ENCODE results near the gene ITFG2. TPM values are rescaled to one million over a fixed set of nuclear protein-coding genes. Genes with fewer than 3 reads are reported as not detected.

Gene ITFG2
- total and polyA plus RNA-seq, 2 of the 13 experiments (the other 11 are each of a cell fraction or from before 2014, with no cell fraction given) = 14.8 to 15.5 TPM

GRCh38 chr12:2803635-2804392, 8.7 kb upstream of the ITFG2 start:
- Histone ChIP-seq H3K79me2 (ENCODE audit: insufficient read depth, low read length) (no peaks in the 10 kb centered on the region), H3K4me1 (ENCODE audit: insufficient read depth, low read length) (no peaks in the 10 kb centered on the region), H4K20me1 (ENCODE audit: insufficient read depth, low read length) (no peaks in the 10 kb centered on the region; the same call in 1 of the 2 replicates), H3K4me2 (ENCODE audit: low read depth, low read length) (no peak overlapping the region), H3K36me3 (replicated peaks in 1 of 2; ENCODE audit: control insufficient read depth in 1 of 2, insufficient read depth in 2 of 2, low read length in 2 of 2) (peaks cover 28 to 68% of the 10 kb centered on the region in 2 experiments), H3K4me3 (replicated peaks in 1 of 3; ENCODE audit: insufficient read depth in 1 of 3, low read depth in 2 of 3, low read length in 3 of 3) (no peak overlapping the region), H3K27ac (ENCODE audit: extremely low read length, insufficient read depth, low read length) (no peak overlapping the region), H3K9me3 (ENCODE audit: low read length) (no peaks in the 10 kb centered on the region), H3K27me3 (ENCODE audit: control insufficient read depth in 1 of 2, insufficient read depth in 2 of 2, low read length in 2 of 2) (no peaks in the 10 kb centered on the region), H2AFZ (ENCODE audit: low read length) (no peak overlapping the region), H3K9ac (ENCODE audit: insufficient read depth, low read depth, low read length) (no peak overlapping the region)
- POLR2A ChIA-PET = no interaction called here
- in situ Hi-C loops (cut with HindIII; ENCODE audit: extremely low pct_ligation_motif_present, low pct_unique_long_range_greater_than_20kb) = no loop called here
- ATAC-seq = no peak
- BruUV-seq (replicated peaks) = TSS peak; percentile 34
- intact Hi-C loops (cut with micrococcal nuclease; ENCODE audit: unreplicated experiment) = no loop called here
- no peak for FAIRE-seq
- TF ChIP-seq POLR2A (IDR thresholded peaks at IDR 0.05; ENCODE audit: insufficient read depth in 1 of 2, low read depth in 2 of 2, low read length in 2 of 2) = peak in 1 of 2 experiments; percentile 30; a peak in 1 of 4 replicates
- no peak for TF ChIP-seq NR2F1 (CRISPR knock-in tag; IDR thresholded peaks at IDR 0.05)
- no peak for TF ChIP-seq ZSCAN9 (CRISPR knock-in tag; IDR thresholded peaks at IDR 0.05; ENCODE audit: borderline replicate concordance)
- TF ChIP-seq MXD3 (CRISPR knock-in tag; IDR thresholded peaks at IDR 0.05) = no peak
- TF ChIP-seq POLR2G (IDR thresholded peaks at IDR 0.05; ENCODE audit: low read depth, low read length) = peak; percentile 4; the same call in 1 of the 2 replicates
- TF ChIP-seq NR3C1 (CRISPR knock-in tag; IDR thresholded peaks at IDR 0.05) = no peak
- TF ChIP-seq SMAD1 (CRISPR knock-in tag; IDR thresholded peaks at IDR 0.05; ENCODE audit: borderline replicate concordance, low read depth) = no peak
- CTCF ChIA-PET (ENCODE audit: low intra/inter-chr PET ratio, low total read pairs) = no interaction called here
- no peak for DNase-seq (ENCODE audit: low spot score)
- WGBS (ENCODE audit: low lambda C conversion rate) = 94% methylated on average over 6 of the region's 7 CpGs
